GM12878 (cell line): ENCODE measurements around the gene TNFAIP3. TPM values are rescaled to one million over a fixed set of nuclear protein-coding genes. Genes with fewer than 3 reads are reported as not detected.

ENCODE experiments used
- ATF3 ChIP-seq: IDR thresholded peaks from 2 replicates; pipeline ENCODE4 v1.6.1; 2011; ENCODE audit warnings: low read depth, mild to moderate bottlenecking, low read length, moderate library complexity, borderline replicate concordance; ENCODE audit errors: extremely low read depth
- BMI1 ChIP-seq: fragments of 450-650 bp; IDR thresholded peaks from 2 replicates; pipeline ENCODE4 v1.6.1; 2016; ENCODE audit warnings: mild to moderate bottlenecking, moderate library complexity, borderline replicate concordance
- CREB1 ChIP-seq: IDR thresholded peaks from 2 replicates; pipeline ENCODE4 v1.6.1; 2012; ENCODE audit warnings: low read depth, mild to moderate bottlenecking, inconsistent platforms
- DPF2 ChIP-seq: fragments of 450-650 bp; IDR thresholded peaks from 2 replicates; pipeline ENCODE4 v1.6.1; 2017; ENCODE audit warnings: mild to moderate bottlenecking
- EED ChIP-seq: sonication (generic); IDR thresholded peaks from 2 replicates; pipeline ENCODE4 v1.6.1; 2016; ENCODE audit warnings: antibody characterized with exemption, low read depth
- EP300 ChIP-seq, 2 experiments: fragments of 150-350 bp in 1 of 2; IDR thresholded peaks; 2 replicates each; pipeline ENCODE4 v1.6.1; 2011 to 2012; ENCODE audit warnings: low read depth in 2 of 2, low read length in 2 of 2, borderline replicate concordance in 1 of 2, improper control_type of control experiment in 1 of 2, inconsistent platforms in 1 of 2; ENCODE audit not compliant: control insufficient read depth in 1 of 2
- EZH2 ChIP-seq: IDR thresholded peaks from 2 replicates; pipeline ENCODE4 v1.6.1; 2012; ENCODE audit warnings: low read depth, mild to moderate bottlenecking, control low read depth, inconsistent platforms, low read length, borderline replicate concordance; ENCODE audit not compliant: control insufficient read depth
- FOXM1 ChIP-seq: IDR thresholded peaks from 2 replicates; pipeline ENCODE4 v1.6.1; 2012; ENCODE audit warnings: low read depth, mild to moderate bottlenecking, inconsistent platforms, low read length, moderate library complexity
- HDAC6 ChIP-seq: fragments of 200-600 bp; sonication (generic); IDR thresholded peaks from one replicate; pipeline ENCODE4 v1.8.0; 2017; ENCODE audit warnings: antibody characterized with exemption; ENCODE audit not compliant: unreplicated experiment
- IKZF1 ChIP-seq: fragments of 450-650 bp; conservative IDR thresholded peaks from 2 replicates; pipeline ENCODE4 v1.6.1; 2017; ENCODE audit warnings: antibody characterized with exemption, mild to moderate bottlenecking
- JUNB ChIP-seq: IDR thresholded peaks from 2 replicates; pipeline ENCODE4 v1.6.1; 2016; ENCODE audit warnings: antibody characterized with exemption, mild to moderate bottlenecking
- MYB ChIP-seq: fragments of 150-350 bp; IDR thresholded peaks from 2 replicates; pipeline ENCODE4 v1.6.1; 2014; ENCODE audit warnings: mild to moderate bottlenecking, low read depth, low read length, borderline replicate concordance
- POU2F2 ChIP-seq: IDR thresholded peaks from 3 replicates; pipeline ENCODE4 v1.6.1; 2011; ENCODE audit warnings: low read depth, mild to moderate bottlenecking, low read length, borderline replicate concordance
- SMAD1 ChIP-seq: fragments of 450-650 bp; IDR thresholded peaks from 2 replicates; pipeline ENCODE4 v1.6.1; 2018; ENCODE audit warnings: mild to moderate bottlenecking, low read depth; ENCODE audit not compliant: partially characterized antibody
- SMC3 ChIP-seq: IDR thresholded peaks from 2 replicates; pipeline ENCODE4 v1.6.1; 2011; ENCODE audit warnings: low read length, improper control_type of control experiment, borderline replicate concordance
- SREBF2 ChIP-seq: IDR thresholded peaks from 2 replicates; pipeline ENCODE4 v1.6.1; 2012; ENCODE audit warnings: mild to moderate bottlenecking, low read length
- TCF12 ChIP-seq: IDR thresholded peaks from 2 replicates; pipeline ENCODE4 v1.6.1; 2011; ENCODE audit warnings: low read depth, mild to moderate bottlenecking, low read length
- ZNF217 ChIP-seq: fragments of 450-650 bp; IDR thresholded peaks from 2 replicates; pipeline ENCODE4 v1.6.1; 2017; ENCODE audit warnings: antibody characterized with exemption, mild to moderate bottlenecking
- ZSCAN29 ChIP-seq: fragments of 450-650 bp; IDR thresholded peaks from 2 replicates; pipeline ENCODE4 v1.6.1; 2017; ENCODE audit warnings: mild to moderate bottlenecking, moderate library complexity
- polyA plus RNA-seq, 11 experiments: library from polyadenylated mRNA; depleted of rRNA in 4 of 11; unstranded in 6 of 11; stranded (reverse) in 5 of 11; fragments of >200 nt; fragmentation: Nextera tagmentation in 4 of 11; fragmentation: Illumina TruSeq in 1 of 11; extraction: Ambion mirVana in 4 of 11; extraction: Trizol in 1 of 11; gene quantifications; 1 replicate in 1 of 11; 2 replicates in 10 of 11; pipeline versions ENCODE4 v1.2.1 to v1.2.3, GENCODE V29; 2011 to 2016; ENCODE audit warnings: inconsistent platforms in 2 of 11, missing spikeins in 2 of 11, low read depth in 1 of 11
- total RNA-seq, 4 experiments: library from RNA; depleted of rRNA in 3 of 4; stranded (reverse); fragments of >200 nt in 3 of 4; fragmentation: Illumina TruSeq in 1 of 4; extraction: Trizol in 1 of 4; gene quantifications; 2 replicates each; pipeline versions ENCODE4 v1.2.1 to v1.2.3, GENCODE V29; 2013 to 2021
- TF ChIP-seq, protein P1 (sequence below): IDR thresholded peaks from 2 replicates; pipeline ENCODE4 v1.6.1; 2012; ENCODE audit warnings: low read length, inconsistent platforms
- TF ChIP-seq, protein P2 (sequence below): fragments of 450-650 bp; formaldehyde crosslinking; IDR thresholded peaks from 2 replicates; pipeline ENCODE4 v1.5.0; 2022; ENCODE audit warnings: mild to moderate bottlenecking, missing genetic modification characterization
- TF ChIP-seq, protein P3 (sequence below): IDR thresholded peaks from 2 replicates; pipeline ENCODE4 v1.6.1; 2012; ENCODE audit warnings: low read depth, low read length, improper control_type of control experiment

TNFAIP3 gene
- total and polyA plus RNA-seq, 10 of the 15 experiments (the other 5 are each of a cell fraction or from before 2014, with no cell fraction given): 18.0 to 350 (median 127) TPM

- TF ChIP-seq, protein P1, sequence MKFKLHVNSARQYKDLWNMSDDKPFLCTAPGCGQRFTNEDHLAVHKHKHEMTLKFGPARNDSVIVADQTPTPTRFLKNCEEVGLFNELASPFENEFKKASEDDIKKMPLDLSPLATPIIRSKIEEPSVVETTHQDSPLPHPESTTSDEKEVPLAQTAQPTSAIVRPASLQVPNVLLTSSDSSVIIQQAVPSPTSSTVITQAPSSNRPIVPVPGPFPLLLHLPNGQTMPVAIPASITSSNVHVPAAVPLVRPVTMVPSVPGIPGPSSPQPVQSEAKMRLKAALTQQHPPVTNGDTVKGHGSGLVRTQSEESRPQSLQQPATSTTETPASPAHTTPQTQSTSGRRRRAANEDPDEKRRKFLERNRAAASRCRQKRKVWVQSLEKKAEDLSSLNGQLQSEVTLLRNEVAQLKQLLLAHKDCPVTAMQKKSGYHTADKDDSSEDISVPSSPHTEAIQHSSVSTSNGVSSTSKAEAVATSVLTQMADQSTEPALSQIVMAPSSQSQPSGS: no peak
- TF ChIP-seq JUNB (peak; percentile 60), ATF3 (no peak), SMAD1 (no peak), CREB1 (no peak), ZNF217 (no peak), TCF12 (no peak), EED (peak; percentile 66), SREBF2 (no peak), EP300 (IDR thresholded peaks at IDR 0.05; ENCODE audit: borderline replicate concordance in 1 of 2, control insufficient read depth in 1 of 2, low read depth in 2 of 2, low read length in 2 of 2) (no peak), SMC3 (no peak), MYB (no peak), EZH2 (no peak), POU2F2 (no peak), ZSCAN29 (no peak), BMI1 (no peak), FOXM1 (no peak), IKZF1 (peak; percentile 52), HDAC6 (no peak), DPF2 (peak; percentile 50; the same call in 1 of the 2 replicates)
- TF ChIP-seq, protein P2, sequence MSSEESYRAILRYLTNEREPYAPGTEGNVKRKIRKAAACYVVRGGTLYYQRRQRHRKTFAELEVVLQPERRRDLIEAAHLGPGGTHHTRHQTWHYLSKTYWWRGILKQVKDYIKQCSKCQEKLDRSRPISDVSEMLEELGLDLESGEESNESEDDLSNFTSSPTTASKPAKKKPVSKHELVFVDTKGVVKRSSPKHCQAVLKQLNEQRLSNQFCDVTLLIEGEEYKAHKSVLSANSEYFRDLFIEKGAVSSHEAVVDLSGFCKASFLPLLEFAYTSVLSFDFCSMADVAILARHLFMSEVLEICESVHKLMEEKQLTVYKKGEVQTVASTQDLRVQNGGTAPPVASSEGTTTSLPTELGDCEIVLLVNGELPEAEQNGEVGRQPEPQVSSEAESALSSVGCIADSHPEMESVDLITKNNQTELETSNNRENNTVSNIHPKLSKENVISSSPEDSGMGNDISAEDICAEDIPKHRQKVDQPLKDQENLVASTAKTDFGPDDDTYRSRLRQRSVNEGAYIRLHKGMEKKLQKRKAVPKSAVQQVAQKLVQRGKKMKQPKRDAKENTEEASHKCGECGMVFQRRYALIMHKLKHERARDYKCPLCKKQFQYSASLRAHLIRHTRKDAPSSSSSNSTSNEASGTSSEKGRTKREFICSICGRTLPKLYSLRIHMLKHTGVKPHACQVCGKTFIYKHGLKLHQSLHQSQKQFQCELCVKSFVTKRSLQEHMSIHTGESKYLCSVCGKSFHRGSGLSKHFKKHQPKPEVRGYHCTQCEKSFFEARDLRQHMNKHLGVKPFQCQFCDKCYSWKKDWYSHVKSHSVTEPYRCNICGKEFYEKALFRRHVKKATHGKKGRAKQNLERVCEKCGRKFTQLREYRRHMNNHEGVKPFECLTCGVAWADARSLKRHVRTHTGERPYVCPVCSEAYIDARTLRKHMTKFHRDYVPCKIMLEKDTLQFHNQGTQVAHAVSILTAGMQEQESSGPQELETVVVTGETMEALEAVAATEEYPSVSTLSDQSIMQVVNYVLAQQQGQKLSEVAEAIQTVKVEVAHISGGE (CRISPR knock-in tag): no peak
- TF ChIP-seq, protein P3, sequence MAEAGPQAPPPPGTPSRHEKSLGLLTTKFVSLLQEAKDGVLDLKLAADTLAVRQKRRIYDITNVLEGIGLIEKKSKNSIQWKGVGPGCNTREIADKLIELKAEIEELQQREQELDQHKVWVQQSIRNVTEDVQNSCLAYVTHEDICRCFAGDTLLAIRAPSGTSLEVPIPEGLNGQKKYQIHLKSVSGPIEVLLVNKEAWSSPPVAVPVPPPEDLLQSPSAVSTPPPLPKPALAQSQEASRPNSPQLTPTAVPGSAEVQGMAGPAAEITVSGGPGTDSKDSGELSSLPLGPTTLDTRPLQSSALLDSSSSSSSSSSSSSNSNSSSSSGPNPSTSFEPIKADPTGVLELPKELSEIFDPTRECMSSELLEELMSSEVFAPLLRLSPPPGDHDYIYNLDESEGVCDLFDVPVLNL: no peak
These were observed 17.7 kb upstream of the TNFAIP3 start (continued) for GRCh38 chr6:137849181-137849980.
